NK-92 (cell line): ENCODE data around the gene ARID1A.

ENCODE experiments used
- DNase-seq: peaks from one replicate; lab custom pipeline; 2025; ENCODE audit not compliant: unreplicated experiment; lab: John Stamatoyannopoulos, UW

Gene ARID1A

GRCh38 chr1:26727476-26727875, 31.7 kb downstream of the ARID1A start:
- no peak for DNase-seq

GRCh38 chr1:26728645-26729044, 32.8 kb downstream of the ARID1A start:
- DNase-seq, result no peak

- no peak for DNase-seq
These were observed 33.8 kb downstream of the ARID1A start for GRCh38 chr1:26729633-26730032.

DNA sequence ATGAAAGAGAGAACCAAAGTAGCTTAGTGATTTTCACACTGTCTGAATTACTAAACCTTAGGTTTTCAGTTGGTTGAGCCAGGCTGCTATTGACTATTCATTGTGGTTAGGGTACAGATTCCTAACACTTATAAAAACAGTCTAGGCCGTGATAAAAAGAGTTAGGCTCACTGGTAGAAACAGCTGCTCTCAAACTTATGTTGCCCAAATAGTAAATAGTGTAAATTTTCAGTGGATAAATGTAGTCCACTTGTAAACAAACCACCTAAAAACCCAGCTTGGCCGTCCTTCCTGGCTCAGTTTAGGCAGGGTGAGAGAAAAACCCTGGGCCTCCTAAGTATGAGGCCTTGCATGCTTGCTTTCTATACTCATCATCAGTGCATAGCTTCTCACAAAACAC, 34.9 kb downstream of the ARID1A start:
- DNase-seq, result no peak

GRCh38 chr1:26731233-26731902, 35.6 kb downstream of the ARID1A start:
- no peak for DNase-seq

DNA sequence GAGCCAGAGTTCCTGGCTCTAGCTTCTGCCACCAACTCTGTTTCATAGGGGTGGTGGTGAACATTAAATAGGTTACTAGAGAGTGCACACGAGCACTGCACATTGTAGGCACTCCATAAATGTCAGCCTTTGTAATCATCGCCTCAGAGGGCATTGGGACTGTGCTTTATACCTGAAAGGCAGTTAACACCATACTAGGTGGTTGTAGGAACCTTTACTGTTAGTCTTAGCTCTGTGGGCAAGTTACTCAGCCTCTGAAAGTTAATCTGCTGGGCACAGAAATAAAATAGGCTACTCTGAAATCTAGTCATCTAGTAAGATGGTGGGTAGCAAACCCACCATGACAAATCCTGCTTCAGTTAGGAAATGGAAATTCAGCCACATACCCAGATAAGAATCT, 37.6 kb downstream of the ARID1A start:
- DNase-seq, result no peak

DNA sequence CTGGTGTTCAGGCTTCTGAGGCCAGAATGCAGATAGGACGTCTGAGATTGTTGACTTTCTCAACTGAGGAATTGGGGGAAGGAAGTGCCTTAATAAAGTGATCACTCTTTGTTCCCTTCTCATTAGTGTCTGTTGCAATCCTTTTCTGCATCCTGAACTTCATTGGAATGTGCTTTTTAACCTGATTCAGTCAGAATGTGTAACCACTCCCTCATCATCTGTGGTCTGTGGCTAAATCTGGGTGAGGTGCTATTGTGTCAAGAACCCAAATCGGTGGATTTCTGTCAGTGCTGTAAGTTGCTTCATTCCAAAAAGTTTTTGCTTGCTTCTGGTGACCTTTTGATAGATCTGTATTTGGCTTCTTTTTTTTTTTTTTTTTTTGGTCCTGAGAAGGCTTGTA, 38.2 kb downstream of the ARID1A start:
- no peak for DNase-seq

DNA sequence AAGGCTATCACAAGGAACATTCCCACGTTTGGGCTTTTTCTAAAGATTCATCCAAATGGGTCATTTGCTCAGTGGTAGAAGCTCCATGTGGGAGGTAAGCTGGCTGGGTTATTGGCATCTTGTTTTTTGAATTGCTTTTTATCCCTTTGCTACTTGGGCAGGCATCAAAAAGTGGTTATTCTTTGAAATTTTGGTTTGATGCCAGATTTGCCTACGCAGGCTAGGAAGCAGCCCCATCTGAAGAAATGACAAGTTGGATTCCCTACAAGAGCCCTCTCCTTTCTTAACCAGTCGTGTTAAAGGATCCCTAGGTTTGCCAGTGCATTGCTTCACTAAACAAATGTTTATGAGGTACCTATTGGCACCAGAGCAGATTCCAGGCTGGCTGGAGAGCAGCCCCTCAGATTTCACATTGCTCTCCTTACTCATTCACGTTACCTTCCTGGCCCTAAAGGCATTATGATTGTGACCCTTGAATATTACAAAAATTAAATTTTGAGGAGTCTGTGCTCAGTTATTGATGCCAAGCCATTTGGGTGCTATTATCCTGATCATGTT, 38.8 kb downstream of the ARID1A start:
- DNase-seq, result no peak

DNA sequence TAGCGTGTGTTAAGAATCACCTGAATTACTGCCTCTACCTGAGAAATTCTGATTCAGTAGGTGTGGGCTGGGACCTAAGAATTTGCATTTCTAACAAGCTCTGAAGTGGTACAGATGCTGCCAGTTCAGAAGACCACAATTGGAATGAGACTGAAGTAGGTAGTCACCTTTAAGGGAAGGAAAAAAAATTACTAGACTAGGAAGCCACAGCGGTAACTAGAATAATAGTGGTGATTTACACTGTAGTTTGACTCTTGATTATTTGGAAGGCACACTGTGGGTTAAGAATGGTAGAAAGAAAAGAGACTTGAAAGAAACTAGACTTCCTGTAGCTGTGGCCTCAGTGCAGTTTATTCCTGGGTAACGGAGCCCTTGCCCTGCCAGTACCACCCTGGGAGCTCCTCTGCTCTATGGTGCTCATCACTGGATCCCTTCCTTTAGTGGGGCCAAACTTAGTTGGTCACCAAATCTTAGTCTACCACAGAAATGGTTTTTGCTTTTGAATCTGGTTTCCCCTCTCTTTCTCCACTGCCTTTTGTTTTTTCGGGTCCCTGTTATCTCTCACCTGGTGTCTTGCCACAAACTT, 43.6 kb downstream of the ARID1A start:
- DNase-seq, result no peak

- DNase-seq, result no peak
These were observed 44.3 kb downstream of the ARID1A start for GRCh38 chr1:26740023-26740634.

- DNase-seq, result no peak
These were observed 45.1 kb downstream of the ARID1A start for GRCh38 chr1:26740952-26741351.

DNA sequence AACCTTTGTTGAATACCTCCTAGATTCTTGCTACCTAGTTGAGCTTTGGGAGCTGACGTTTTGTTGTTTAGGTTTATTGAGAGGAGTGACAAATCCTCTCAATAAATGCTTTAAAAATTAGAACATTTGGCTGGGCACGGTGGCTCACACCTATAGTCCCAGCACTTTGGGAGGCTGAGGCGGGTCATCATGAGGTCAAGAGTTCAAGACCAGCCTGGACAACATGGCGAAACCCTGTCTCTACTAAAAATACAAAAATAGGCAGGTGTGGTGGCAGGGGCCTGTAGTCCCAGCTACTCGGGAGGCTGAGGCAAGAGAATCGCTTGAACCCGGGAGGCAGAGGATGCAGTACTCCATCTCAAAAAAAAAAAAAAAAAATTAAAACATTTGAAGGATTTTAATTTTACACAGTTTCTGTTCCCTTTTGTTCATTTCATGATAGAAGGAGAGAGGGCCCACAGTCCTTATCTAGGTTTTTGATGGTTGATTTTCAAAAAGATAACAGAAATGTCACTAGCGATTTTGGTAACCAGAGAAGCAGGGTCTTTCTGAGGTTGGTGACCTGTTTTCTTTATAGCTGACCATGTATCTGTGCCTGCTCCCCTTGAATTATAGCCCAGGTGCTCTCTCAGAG, 47.7 kb downstream of the ARID1A start:
- DNase-seq, result no peak

DNA sequence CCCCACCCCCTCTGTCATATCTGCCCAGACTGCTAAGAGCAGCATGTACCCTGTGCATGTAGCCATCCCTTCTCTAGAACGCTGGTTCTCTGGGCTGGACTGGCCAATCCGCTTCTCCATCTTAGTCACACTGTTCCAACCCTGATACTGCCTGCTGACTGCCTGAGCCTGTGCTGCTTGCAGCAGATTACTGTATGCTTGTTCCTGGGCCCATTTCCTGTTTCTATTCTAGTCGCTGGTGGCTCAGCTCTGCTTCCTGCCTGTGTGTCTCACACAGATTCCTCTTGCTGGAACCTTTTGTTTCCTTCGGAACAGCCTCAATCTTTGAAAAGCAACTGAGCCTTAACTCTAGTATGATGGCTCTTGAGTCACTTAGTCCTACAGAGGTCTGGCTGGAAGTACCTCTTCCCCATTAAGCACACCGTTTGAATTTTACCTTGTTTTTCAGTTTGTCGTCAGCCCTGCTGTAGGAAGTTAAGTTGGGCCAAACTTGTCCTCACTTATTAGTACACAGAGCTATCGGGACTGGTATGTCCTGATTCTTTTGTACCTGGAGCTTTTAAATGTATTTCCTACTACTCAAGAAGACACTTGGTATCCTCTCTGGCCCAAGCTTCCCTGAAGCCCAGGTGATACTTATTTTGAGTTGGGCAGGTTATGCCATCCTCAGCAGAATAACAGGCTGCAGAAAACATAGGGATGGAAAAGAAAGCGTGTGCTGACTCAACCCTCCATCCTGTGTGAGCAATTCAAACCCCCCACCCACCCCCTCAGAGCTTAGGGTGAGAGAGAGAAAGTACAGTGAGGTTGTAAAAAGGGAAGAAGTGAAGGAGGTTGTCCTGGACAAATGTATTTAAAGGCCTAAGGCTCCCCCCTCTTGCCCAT, 48.5 kb downstream of the ARID1A start:
- DNase-seq, result no peak

DNA sequence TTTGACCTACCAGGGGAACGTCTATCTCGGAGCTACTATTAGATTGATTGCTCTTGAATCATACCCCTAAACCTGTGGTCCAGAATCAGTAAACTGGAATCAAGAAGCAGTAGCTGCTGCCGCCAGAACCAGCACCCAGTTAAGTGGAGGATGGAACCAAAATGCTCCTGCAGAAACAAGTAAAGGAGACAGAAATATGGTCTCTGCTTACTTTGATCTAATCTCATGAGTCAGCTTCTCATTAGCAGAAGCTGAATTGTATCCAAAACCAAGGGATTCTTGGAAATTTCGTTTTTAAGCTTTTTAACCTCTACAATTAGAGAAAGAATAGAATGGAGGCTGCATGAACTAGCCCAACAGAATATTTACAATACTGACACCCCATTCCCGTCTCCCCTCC, 49.4 kb downstream of the ARID1A start:
- no peak for DNase-seq

- no peak for DNase-seq
These were observed 51.2 kb downstream of the ARID1A start for GRCh38 chr1:26747048-26747447.

DNA sequence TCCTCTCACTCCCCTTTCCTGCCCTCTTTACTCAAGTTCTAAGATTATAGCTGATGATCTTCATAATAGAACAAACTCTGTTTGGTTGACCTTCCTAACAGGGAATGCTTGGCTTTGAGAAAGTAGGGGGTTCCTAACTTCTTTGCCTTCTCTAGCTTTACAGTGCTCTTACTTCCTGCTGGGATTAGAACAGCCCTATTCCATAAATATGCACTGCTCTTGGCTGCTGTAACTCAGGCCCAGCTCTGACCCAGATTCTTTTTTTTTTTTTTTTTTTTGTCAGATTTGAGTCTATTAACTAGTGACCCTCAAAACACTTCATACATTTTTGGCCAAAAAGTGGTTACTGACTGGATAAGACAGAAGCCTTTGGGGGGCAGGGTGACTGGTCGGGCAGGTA, 52.5 kb downstream of the ARID1A start:
- DNase-seq, result no peak

DNA sequence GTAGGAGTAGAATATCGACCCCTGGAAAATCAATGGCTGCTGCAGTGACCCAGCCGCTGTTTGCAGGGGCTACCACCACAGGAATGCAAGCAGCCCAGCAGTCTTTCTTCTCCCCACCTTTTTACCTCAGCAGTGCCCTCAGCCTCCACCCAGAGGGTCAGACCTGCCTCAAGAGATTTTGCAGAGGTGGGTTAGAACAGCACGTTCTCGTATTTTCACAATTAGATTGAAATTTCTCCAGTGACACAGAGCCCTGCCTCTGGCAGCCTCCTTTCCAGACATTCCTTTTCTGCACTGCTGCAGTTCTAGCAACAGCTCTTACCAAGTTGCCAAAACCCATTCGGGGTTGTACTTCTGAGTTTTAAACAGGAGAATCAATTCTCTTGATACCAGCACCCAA, 53.6 kb downstream of the ARID1A start:
- DNase-seq, result no peak

DNA sequence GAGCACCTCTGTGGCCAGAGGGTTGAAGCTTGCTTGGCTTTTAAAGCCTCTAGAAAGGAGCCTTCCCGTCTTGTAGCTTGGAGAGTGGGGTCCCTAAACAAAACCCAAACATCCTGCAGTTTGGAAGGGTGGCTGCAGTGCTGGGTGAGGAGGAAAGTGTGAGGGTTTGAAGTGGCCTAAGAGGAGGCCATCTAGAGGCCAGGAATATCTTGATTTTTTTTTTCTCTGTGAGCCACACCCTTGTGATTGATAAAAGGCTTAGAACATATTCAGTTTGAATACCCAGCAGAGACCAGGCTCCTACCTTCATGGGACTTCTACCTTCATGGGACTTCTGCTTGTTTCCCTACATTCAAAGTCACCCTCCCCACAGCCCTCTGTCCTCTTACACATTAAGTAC, 54.6 kb downstream of the ARID1A start:
- no peak for DNase-seq

GRCh38 chr1:26752519-26752918, 56.7 kb downstream of the ARID1A start:
- DNase-seq, result no peak

DNA sequence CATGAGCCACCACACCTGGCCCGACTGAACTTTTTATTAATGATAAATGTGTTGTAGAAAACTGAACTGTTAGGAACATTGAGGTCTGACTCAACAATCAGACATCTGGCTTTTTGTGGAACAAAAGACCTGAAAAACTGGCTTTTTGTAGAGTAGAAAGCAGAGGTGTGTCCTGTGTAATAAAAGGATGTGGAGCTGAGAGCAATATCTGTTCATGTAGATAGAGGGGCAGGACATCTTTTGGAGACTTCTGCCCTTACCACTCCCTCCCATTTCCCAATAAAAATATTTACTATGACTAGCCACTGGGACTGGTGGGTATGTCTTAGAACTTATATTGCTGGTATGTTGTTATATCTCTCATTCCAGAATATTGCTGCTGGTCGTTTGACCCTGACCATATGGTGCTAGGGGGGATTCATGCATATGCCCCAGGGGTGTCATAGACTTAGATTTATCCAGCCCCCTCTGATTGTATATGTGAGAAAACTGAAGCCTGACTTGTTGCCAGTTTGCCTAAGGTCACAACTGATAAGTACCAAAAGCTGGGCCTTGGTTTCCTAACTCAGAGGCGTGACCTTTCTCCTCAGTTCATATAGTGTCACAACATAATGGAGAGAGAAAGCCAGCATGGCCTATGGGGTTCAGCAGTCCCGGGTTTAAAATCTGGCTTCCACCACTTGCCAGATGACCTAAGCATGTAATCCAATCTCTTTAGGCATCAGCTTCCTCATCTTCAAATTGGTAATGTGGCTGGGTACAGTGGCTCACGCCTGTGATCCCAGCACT, 58.5 kb downstream of the ARID1A start:
- no peak for DNase-seq
